Right ventricle myocardium inferior (tissue), 1 donor: ENCODE results near the gene ATG16L2. TPM values are rescaled to one million over a fixed set of nuclear protein-coding genes. Genes with fewer than 3 reads are reported as not detected.

ENCODE experiments used
- ATAC-seq: fragments of 200-7000 bp; cut with Tn5 transposase; one replicate; pipeline ENCODE4 v1.9.1; 2020; ENCODE audit warnings: mild to moderate bottlenecking, moderate library complexity
- DNase-seq: peaks from one replicate; pipeline ENCODE4 v3.0.0; 2021; ENCODE audit errors: missing footprints
- intact Hi-C: fragments of 100-400 bp; cut with DNase I; formaldehyde crosslinking; loops from one replicate; pipeline ENCODE4 v1.11.0; 2022
- long read RNA-seq: library from polyadenylated mRNA; unstranded; transcript quantifications from one replicate; pipeline ENCODE4 v2.0.0, GENCODE V29; 2021
- total RNA-seq: library from RNA; stranded (reverse); fragmentation: NEBNext Ultra II Directional; extraction: Animal tissue kit (Norgen Biotek cat#: 25700); gene quantifications from one replicate; pipeline ENCODE4 v1.2.1, GENCODE V29; 2021
- donor health status: DM: no; HTN: yes; CAD: no; lungs with severe emphysema.

The ATG16L2 gene
- total RNA-seq: 16.5 TPM
- long read RNA-seq, partial matches to known transcripts: 1 of 11 reads
- long read RNA-seq, other reads (novel, unspliced or antisense): 6 of 11 reads

GRCh38 chr11:72814286-72815109 is at the start of gene ATG16L2:
Gene ATG16L2 (plus strand): TSS chr11:72814411. CDS start chr11:72814446, 35 bp downstream.
- peak; percentile 95 for ATAC-seq
- intact Hi-C loops: no loop called here
- DNase-seq: peak; percentile 94

- intact Hi-C loops: no loop called here
- ATAC-seq: no peak
These were observed 49.7 kb upstream of the ATG16L2 start for GRCh38 chr11:72764503-72764902.

GRCh38 chr11:72766152-72766902 is 47.9 kb upstream of the ATG16L2 start:
- ATAC-seq: peak; percentile 17
- intact Hi-C loops: no loop called here
- no peak for DNase-seq

More at GRCh38 chr11:72764503-72764902, 49.7 kb upstream of the ATG16L2 start:
- DNase-seq: no peak

GRCh38 chr11:72767203-72768062 is 46.8 kb upstream of the ATG16L2 start:
- ATAC-seq (no peak), DNase-seq (peak; percentile 11)
- intact Hi-C loops: no loop called here

GRCh38 chr11:72768581-72768980 is 45.6 kb upstream of the ATG16L2 start:
- ATAC-seq: no peak
- intact Hi-C loops: no loop called here
- peak; percentile 9 for DNase-seq

- no peak for ATAC-seq
- intact Hi-C loops: no loop called here
These were observed 44.5 kb upstream of the ATG16L2 start for GRCh38 chr11:72769680-72770079.

GRCh38 chr11:72770799-72771198 is 43.4 kb upstream of the ATG16L2 start:
- intact Hi-C loops: no loop called here
- DNase-seq: peak; percentile 4
- no peak for ATAC-seq

More at GRCh38 chr11:72769680-72770079, 44.5 kb upstream of the ATG16L2 start:
- DNase-seq: no peak

GRCh38 chr11:72771507-72771906 is 42.7 kb upstream of the ATG16L2 start:
- intact Hi-C loops: no loop called here
- ATAC-seq (no peak), DNase-seq (peak; percentile 32)

GRCh38 chr11:72772059-72772458 is 42.2 kb upstream of the ATG16L2 start:
- no peak for DNase-seq
- no peak for ATAC-seq
- intact Hi-C loops: no loop called here

GRCh38 chr11:72773291-72773690 is 40.9 kb upstream of the ATG16L2 start:
- intact Hi-C loops: no loop called here
- DNase-seq (no peak), ATAC-seq (peak; percentile 78)

- intact Hi-C loops: no loop called here
- ATAC-seq: no peak
- no peak for DNase-seq
These were observed 40.5 kb upstream of the ATG16L2 start for GRCh38 chr11:72773696-72774095.

- intact Hi-C loops: no loop called here
- ATAC-seq (no peak), DNase-seq (no peak)
These were observed 39.7 kb upstream of the ATG16L2 start for GRCh38 chr11:72774499-72774898.

GRCh38 chr11:72775288-72776110 is 38.7 kb upstream of the ATG16L2 start:
- ATAC-seq (no peak), DNase-seq (no peak)
- intact Hi-C loops: loop anchor here (5.0 kb wide), 1 partner anchor 38 kb away; no protein-coding TSS in a partner anchor

GRCh38 chr11:72776117-72776843 is 37.9 kb upstream of the ATG16L2 start:
- intact Hi-C loops: loop anchor here (5.0 kb wide), 1 partner anchor 39 kb away; no protein-coding TSS in a partner anchor
- ATAC-seq: no peak
- no peak for DNase-seq

GRCh38 chr11:72776844-72777754 is 37.1 kb upstream of the ATG16L2 start:
- DNase-seq: peak; percentile 79
- intact Hi-C loops: loop anchor here (5.0 kb wide), 1 partner anchor 40 kb away; no protein-coding TSS in a partner anchor
- peak; percentile 71 for ATAC-seq

GRCh38 chr11:72777755-72778278 is 36.4 kb upstream of the ATG16L2 start:
- ATAC-seq (no peak), DNase-seq (no peak)
- intact Hi-C loops: loop anchor here (5.0 kb wide), 1 partner anchor 41 kb away; no protein-coding TSS in a partner anchor
